HFF-Myc (cell line): ENCODE measurements around the gene SQOR.

Experiments
- DNase-seq: peaks from one replicate; pipeline ENCODE4 v3.0.0-alpha.2; 2011; ENCODE audit warnings: low read depth; ENCODE audit errors: extremely low read depth
- H3K4me3 ChIP-seq: replicated peaks from 2 replicates; pipeline ENCODE4 v1.5.1; 2011; ENCODE audit warnings: low read depth, mild to moderate bottlenecking, control low read depth, low read length
- TF ChIP-seq, protein P1 (sequence below): IDR thresholded peaks from 2 replicates; pipeline ENCODE4 v1.5.1; 2012; ENCODE audit warnings: mild to moderate bottlenecking, low read depth, low read length, control low read depth; ENCODE audit errors: missing control alignments

The SQOR gene

DNA sequence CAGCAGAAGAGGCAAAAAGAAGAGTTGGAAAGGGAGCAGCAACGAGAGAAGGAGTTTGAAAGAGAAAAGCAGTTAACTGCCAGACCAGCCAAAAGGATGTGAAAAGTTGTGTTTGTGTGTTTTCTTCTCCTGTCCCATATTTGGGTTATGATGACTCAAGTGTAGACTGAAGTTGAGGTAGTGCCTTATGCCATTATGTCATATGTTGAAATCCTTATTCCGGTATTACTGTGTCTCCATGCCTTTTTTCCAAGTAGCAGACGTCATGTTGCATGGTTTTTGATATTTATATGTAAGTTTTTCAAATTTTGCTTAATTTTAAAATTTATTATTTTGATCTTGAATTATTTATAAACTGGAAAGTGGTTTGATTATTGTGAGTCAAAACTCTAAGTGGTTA lies 28.4 kb upstream of the SQOR start:
- TF ChIP-seq, protein P1, sequence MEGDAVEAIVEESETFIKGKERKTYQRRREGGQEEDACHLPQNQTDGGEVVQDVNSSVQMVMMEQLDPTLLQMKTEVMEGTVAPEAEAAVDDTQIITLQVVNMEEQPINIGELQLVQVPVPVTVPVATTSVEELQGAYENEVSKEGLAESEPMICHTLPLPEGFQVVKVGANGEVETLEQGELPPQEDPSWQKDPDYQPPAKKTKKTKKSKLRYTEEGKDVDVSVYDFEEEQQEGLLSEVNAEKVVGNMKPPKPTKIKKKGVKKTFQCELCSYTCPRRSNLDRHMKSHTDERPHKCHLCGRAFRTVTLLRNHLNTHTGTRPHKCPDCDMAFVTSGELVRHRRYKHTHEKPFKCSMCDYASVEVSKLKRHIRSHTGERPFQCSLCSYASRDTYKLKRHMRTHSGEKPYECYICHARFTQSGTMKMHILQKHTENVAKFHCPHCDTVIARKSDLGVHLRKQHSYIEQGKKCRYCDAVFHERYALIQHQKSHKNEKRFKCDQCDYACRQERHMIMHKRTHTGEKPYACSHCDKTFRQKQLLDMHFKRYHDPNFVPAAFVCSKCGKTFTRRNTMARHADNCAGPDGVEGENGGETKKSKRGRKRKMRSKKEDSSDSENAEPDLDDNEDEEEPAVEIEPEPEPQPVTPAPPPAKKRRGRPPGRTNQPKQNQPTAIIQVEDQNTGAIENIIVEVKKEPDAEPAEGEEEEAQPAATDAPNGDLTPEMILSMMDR, result no peak
- no peak overlapping the region for H3K4me3 ChIP-seq
- no peak for DNase-seq

DNA sequence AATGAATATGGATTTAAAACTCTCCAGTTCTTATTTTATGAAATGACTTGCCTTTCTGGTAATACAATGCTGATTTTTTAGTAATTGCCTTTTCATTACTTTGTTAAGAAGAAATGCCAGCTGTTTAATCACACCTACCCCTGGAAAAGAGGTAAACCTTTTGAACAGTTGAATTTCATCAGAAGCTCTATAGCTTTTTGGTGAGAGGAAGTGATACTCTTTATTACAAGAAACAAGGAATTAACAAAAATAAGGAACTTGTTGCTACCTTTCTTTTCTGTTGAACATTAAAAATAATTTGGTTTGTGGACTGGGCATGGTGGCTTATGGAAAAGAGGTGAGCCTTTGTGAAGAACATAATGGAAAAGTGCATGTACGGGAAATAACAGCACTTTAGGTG lies 28.0 kb upstream of the SQOR start:
- TF ChIP-seq, protein P1, result no peak
- no peak overlapping the region for H3K4me3 ChIP-seq
- DNase-seq, result no peak

DNA sequence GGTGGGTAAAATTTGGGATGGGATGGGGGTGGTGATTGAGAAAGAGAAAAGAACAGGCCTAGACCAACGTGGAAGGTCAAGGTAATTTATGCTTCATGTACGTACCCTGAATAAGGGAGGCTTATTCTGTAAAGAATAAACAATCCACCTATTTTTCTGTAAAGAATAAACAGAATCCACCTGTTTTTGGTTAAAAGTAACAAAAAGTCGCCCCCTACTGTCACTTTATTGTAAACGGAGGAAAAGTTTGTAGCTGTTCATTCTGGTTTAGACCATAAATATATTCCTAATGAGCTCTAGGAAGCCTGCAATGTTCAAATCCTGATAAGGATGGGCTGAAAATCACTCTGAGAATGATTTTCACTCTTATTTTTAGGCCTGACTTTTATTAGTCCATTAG lies 23.5 kb upstream of the SQOR start:
- H3K4me3 ChIP-seq, result no peak overlapping the region
- TF ChIP-seq, protein P1, result peak; percentile 32
- no peak for DNase-seq

DNA sequence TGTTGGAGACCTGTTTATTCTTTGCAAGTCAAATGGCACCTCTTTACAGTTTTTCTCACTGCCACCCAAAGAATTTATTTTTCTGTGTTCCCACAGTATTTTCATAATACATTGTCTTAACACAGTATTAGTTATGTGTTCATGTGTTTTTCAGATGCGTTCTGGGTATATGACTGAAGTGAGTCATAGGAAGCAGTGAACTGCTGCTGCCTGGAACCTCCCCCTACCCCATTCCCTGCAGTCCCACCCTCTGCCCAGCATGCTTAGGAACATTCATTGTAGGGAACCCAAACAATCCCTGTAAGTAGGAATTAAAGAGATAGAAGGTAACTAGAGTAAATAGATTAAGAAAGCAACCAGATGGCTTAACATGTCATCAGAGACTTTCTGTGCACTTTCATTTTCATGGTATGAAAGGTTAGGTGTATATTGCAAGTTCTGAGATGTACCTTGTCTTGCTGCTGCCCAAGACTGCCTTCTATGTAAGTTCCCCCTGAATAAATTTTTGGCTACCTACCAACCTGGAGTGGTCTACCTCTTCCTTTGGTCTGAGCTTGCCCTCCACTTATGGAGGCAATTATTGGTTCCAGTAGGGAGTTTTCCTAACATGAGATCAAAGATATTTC lies 21.9 kb upstream of the SQOR start:
- no peak for DNase-seq
- H3K4me3 ChIP-seq, result no peak overlapping the region
- TF ChIP-seq, protein P1, result no peak

DNA sequence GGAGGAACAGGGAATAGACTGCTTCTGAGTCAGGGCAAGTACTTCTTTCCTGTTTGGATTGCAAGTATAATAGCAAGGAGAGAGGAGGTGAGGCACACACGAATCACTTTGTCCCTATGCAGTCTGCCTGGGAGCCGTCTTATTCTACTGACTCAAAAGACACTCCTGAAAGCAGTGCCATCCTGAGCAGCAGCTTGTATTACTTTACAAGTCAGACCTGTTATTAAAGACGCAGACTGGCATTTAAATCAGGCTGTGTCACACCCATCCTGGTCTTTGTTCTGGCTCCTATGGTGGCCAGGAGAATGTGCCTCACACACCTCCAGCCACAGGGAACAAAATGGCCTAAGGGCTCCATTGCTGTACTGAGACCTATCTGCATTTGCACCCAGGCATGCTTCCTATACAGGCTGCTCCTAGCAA lies 17.9 kb upstream of the SQOR start:
- TF ChIP-seq, protein P1, result no peak
- no peak overlapping the region for H3K4me3 ChIP-seq
- no peak for DNase-seq

DNA sequence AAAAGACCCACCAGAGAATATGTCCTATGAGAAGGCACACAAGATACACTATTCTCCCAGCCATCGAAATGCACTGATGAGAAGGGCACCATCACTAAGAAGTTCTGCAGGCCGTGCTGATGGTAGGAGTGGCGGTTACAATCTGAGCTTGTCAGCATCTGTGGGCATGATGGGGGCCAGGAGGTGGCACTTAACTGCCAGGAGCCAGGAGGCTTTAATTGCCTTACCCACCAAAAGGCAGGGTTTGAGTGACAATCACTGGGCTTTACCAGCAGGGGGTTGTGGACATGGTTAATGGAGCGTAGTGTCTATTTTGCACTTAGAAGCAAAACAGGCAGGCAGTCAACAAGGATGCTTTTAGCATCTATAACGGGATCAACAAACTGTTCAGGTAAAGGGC lies 16.0 kb upstream of the SQOR start:
- DNase-seq, result no peak
- TF ChIP-seq, protein P1, result no peak

DNA sequence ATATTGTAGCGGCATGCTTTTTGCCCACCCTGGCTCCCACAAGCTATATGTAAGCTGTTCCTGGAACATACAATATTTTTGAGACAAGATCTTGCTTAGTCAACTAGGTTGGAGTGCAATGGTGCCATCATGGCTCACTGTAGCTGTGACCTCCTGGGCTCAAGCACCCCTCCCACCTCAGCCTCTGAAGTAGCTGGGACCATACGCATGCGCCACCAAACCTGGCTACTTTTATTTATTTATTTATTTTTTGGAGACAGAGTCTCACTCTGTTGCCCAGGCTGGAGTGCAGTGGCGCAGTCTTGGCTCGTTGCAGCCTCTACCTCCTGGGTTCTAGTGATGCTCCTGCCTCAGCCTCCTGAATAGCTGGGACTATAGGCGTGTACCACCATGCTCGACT lies 6.7 kb upstream of the SQOR start:
- DNase-seq, result no peak
- TF ChIP-seq, protein P1, result no peak
- H3K4me3 ChIP-seq, result no peak overlapping the region

More for the DNA sequence above, 16.0 kb upstream of the SQOR start:
- H3K4me3 ChIP-seq, result no peak overlapping the region
